GM18499 (cell line): ENCODE results near the gene PSAP.

Experiments
- ATAC-seq: cut with Tn5 transposase; IDR thresholded peaks from one replicate; pipeline ENCODE4 v1.9.1; 2021; ENCODE audit warnings: moderate number of reproducible peaks; ENCODE audit not compliant: insufficient read depth, unreplicated experiment

PSAP gene

GRCh38 chr10:71830726-71831125, 20.3 kb downstream of the PSAP start:
- ATAC-seq, result no peak

GRCh38 chr10:71829896-71830295, 21.2 kb downstream of the PSAP start:
- ATAC-seq, result no peak

GRCh38 chr10:71829171-71829570, 21.9 kb downstream of the PSAP start:
- ATAC-seq, result no peak

GRCh38 chr10:71828702-71829101, 22.3 kb downstream of the PSAP start:
- no peak for ATAC-seq

GRCh38 chr10:71827852-71828251, 23.2 kb downstream of the PSAP start:
- ATAC-seq, result no peak

GRCh38 chr10:71825217-71825616, 25.8 kb downstream of the PSAP start:
- ATAC-seq, result no peak

- ATAC-seq, result no peak
These were observed 26.7 kb downstream of the PSAP start for GRCh38 chr10:71824333-71824732.

GRCh38 chr10:71823356-71823755, 27.7 kb downstream of the PSAP start:
- no peak for ATAC-seq

- ATAC-seq, result no peak
These were observed 28.9 kb downstream of the PSAP start for GRCh38 chr10:71821909-71822763.

- no peak for ATAC-seq
These were observed 30.1 kb downstream of the PSAP start for GRCh38 chr10:71820966-71821365.

- ATAC-seq, result no peak
These were observed 31.1 kb downstream of the PSAP start for GRCh38 chr10:71819985-71820384.

GRCh38 chr10:71819441-71819861, 31.6 kb downstream of the PSAP start:
- no peak for ATAC-seq

- no peak for ATAC-seq
These were observed 32.3 kb downstream of the PSAP start for GRCh38 chr10:71818674-71819260.

GRCh38 chr10:71817831-71818655, 33.0 kb downstream of the PSAP start:
- ATAC-seq, result no peak

GRCh38 chr10:71816936-71817618, 34.0 kb downstream of the PSAP start:
- no peak for ATAC-seq

GRCh38 chr10:71816421-71816851, 34.6 kb downstream of the PSAP start:
- ATAC-seq, result no peak

GRCh38 chr10:71815515-71816130, 35.4 kb downstream of the PSAP start:
- no peak for ATAC-seq

- ATAC-seq, result no peak
These were observed 36.1 kb downstream of the PSAP start for GRCh38 chr10:71814922-71815411.

- no peak for ATAC-seq
These were observed 38.0 kb downstream of the PSAP start for GRCh38 chr10:71812913-71813590.
